ENCODE measurements around the gene DGAT2.

Gene DGAT2

DNA sequence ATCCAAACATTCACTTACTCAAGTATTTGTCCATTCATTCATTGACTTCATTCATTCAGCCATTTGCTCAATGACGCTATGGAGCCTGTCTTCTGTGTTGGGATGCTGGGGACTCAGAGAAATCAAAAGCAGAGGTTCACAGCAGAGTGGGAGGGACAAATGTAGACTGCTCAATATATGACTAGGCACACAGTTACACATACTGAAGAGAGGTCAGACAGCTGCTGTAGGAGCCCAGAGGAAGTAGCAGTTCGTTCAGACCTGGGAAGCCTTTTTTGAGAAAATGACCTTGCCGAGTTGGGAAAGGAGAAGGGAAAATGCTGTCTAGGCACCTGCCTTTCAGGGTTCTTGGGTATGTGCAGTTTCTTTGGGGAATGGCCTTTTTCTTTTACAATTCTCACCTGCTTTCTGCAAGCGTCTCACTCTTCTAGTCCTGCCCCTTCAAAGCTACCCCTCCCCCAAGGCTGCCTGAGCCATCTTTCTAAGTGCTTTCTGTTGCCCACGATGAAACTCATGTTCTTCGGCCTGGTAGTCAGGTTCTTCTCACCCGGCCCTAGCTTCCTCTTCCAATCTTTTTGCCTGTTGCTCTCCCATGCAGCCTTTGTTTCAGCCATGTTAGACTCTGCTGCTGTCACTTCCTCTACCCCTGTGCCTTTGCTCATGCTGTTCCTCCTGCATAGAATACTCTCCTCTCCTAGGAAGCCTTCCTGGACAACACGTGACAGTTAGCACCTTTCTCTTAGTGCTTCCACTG, 42.2 kb downstream of the DGAT2 start:
- FAIRE-seq (no peak), DNase-seq (ENCODE audit: insufficient read length, low spot score) (no peak)
- no peak for TF ChIP-seq POLR2A (IDR thresholded peaks at IDR 0.05; ENCODE audit: low read depth, low read length)

DNA sequence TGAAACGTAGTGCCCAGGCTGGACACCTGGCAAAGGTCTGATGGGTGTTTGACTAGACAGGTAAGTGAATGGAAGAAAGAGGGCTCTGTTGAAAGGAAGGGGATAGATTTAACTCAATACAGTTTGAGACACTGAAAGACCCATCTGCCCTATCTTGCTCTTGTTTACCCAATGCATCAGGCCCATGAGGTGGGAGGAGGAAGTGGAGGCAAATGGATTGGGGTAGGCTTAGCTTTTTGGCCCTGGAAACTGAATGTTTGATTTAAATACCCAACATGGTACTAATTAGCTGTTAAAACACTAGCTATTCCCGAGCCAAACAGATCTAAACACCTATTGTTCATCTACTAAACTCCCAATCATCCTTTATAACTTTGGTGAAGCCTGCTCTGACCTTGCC, 42.9 kb downstream of the DGAT2 start:
- DNase-seq (ENCODE audit: insufficient read length, low spot score) = no peak
- no peak for FAIRE-seq
- TF ChIP-seq POLR2A (IDR thresholded peaks at IDR 0.05; ENCODE audit: low read depth, low read length) = no peak

DNA sequence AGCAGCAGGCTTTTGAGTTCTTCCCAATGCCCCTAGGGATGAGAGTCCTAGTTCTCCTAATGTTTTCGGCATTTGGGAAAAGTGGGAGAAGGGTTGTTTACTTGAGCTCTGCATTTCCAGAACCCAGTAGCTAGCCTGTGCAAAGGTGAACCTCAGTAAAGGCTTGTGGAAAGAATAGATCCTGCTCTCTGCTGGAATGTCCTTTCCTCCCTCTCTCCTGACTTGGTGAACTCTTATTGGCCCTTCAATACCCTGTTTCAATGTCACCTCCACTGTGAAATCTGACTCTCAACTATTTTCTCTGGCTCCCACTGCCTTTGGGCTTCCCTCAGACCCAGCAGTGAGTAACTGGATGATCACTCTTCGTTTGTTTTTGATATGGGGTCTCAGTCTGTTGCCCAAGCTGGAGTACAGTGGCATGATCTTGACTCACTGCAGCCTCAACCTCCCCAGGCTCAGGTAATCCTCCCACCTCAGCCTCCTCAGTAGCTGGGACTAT, 44.0 kb downstream of the DGAT2 start:
- FAIRE-seq = no peak
- no peak for DNase-seq (ENCODE audit: insufficient read length, low spot score)
- no peak for TF ChIP-seq POLR2A (IDR thresholded peaks at IDR 0.05; ENCODE audit: low read depth, low read length)

DNA sequence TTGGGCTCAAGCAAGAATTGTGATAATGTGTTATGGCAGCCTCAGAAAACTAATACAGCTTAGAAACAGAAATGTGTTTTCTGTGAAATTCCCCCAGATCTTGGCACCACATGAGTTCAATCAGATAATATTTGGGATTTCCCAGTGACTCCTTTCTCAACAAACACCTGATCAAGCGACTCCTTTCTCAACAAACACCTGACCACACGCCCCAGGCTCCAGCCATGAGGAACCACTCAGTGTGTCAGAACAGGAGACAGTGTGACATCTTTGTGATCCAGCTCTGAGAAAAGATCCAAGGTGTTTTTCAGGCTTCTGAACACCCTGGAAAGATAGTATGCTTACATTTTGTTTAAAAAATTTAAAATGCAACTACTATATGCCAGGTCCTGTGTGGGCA, 44.5 kb downstream of the DGAT2 start:
- DNase-seq (ENCODE audit: insufficient read length, low spot score) (no peak), FAIRE-seq (no peak)
- no peak for TF ChIP-seq POLR2A (IDR thresholded peaks at IDR 0.05; ENCODE audit: low read depth, low read length)

DNA sequence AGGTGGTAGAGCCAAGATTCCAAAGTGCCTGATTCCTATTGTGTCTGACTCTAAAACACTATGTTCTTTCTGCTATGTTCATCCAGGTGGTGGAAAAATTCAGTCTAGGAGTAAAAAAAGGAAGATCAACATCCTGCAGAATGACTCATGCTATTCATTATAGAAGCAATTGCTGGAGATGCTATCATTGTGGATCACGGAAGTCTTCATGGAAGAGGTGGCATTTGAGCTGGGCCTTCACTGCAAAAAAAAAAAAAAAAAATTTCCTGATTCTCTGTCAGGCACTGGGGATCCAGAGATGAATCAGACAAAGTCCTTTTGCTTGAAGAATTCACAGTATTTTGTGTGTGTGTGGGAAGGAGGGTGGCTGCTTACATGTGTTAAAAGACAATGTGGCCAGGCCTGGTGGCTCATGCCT, 45.1 kb downstream of the DGAT2 start:
- no peak for TF ChIP-seq POLR2A (IDR thresholded peaks at IDR 0.05; ENCODE audit: low read depth, low read length)
- FAIRE-seq = no peak
- no peak for DNase-seq (ENCODE audit: insufficient read length, low spot score)

DNA sequence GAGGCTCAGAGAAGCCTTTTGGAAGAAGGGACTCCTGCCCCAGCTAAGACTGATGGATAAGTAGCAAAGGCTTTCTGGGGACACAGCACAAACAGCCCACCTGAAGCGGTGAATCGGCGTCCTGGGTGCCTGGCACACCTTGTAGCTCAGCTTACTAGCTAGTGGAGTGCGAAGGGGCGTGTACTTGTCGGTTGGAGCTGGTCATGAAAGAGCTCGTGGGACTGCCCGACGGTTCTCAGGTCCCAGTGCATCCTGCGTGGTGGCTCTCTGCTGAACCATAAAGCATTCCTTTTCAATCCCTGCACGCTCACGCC, 45.7 kb downstream of the DGAT2 start:
- FAIRE-seq (no peak), DNase-seq (ENCODE audit: insufficient read length, low spot score) (no peak)
- no peak for TF ChIP-seq POLR2A (IDR thresholded peaks at IDR 0.05; ENCODE audit: low read depth, low read length)

DNA sequence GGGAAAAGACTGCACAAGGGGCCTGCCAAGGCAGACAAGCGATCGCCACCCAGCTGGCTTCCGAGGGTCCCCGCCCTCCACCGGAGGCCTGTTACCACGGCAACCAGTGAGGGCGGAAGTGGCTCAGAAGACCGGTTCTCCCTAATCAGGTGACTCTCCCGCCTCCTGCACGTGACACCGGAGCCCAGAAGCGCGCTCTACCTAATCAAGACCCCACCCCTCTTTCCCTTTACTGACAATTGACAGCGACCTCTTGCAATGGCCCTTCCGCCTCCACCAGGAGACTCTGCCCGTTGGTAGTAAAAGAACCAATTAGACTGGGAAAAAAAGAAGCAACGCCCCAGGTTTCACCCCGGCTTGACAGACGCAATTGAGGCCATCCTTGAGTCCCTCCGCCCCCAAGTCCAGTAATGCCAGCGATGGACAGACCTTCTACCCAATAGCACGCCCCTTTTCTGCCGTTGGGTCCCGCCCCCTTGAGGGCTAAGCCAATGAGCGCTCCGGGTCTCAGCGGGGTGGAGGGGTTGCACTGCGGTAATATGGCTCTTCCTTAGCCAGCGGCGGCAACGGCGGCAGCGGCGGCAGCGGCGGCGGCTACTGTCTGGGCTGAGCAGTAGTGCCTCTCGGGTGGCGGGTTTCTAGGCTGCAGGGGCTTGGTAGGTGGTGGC, 46.2 kb downstream of the DGAT2 start, which contains the start of gene UVRAG:
Gene UVRAG (plus strand): TSS at position 534 of the 668 bp plus-strand sequence. CDS start 198 bp downstream, outside the sequence.
- TF ChIP-seq POLR2A (IDR thresholded peaks at IDR 0.05; ENCODE audit: low read depth, low read length) = peak; percentile 71; the same call in 1 of the 2 replicates
- DNase-seq (ENCODE audit: insufficient read length, low spot score) (peak; percentile 94), FAIRE-seq (peak; percentile 75)

DNA sequence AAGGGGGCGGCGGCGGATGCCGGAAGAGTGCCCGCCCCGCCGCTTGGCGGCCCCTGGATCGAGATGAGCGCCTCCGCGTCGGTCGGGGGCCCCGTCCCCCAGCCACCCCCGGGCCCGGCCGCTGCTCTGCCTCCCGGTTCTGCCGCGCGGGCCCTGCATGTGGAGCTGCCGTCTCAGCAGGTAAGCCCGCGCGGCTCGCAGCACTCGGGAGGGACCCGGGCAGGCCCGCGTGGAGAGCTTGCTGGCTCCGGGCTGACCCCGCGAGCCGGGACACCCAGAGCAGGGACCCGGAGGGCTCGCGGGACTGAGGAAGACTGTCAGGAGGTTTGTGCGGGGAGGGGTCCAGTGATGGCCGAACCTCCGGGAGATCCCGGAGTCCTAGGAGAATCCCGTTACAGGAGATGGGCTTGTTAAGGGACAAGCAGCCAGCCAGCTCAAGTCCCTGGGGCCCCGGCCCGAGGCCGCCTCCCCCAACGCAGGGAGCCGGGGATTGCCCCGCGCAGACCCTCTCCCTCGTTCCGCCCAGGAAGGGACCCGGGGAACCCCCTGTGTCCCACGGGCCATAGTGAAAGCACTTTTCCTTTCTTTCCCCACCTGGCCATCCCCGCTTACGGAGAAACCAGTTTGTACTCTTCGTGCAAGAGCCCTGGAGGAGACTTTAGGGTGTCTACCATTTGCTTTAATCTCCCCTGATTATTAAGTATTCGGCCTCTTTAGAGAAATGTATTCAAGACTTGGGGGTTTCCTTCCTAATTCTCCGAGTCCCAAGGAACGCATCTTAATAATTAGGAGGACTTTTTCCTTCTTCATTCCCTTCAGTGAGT, 47.0 kb downstream of the DGAT2 start:
- peak; percentile 56 for DNase-seq (ENCODE audit: insufficient read length, low spot score)
- FAIRE-seq = no peak
- TF ChIP-seq POLR2A (IDR thresholded peaks at IDR 0.05; ENCODE audit: low read depth, low read length) = no peak

DNA sequence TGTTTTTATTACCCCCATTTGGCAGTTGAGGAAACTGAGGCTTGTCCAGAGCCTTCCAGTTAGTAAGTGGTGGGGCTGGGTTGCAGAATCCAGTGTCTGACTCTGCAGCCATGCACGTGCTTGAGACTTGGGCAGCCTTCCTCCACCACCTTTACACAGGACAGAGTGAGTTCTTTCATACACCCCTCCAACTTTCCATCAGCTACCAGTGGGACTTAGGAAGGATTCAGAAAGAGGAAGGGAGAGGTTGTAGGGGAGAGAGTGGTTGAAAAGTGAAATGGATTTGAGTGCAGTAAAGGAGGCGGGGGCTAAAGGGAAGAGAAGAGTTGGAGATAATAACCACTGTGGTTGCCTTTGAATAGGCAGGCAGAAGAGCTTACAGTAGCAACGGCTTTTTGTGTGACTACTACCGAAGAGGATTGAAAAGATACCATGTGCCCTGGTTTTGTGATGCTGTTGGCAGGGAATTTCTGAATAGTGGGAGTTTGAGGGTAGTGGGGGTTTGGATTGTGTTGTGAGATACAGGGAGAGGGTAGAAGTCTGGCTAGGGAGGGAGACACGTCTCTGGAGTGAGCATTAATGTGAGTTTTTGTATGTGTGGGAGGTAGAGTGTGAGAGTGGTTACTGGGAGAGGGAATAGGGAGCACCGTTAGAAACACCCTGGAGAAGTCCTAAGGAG, 48.1 kb downstream of the DGAT2 start:
- no peak for TF ChIP-seq POLR2A (IDR thresholded peaks at IDR 0.05; ENCODE audit: low read depth, low read length)
- no peak for FAIRE-seq
- no peak for DNase-seq (ENCODE audit: insufficient read length, low spot score)

DNA sequence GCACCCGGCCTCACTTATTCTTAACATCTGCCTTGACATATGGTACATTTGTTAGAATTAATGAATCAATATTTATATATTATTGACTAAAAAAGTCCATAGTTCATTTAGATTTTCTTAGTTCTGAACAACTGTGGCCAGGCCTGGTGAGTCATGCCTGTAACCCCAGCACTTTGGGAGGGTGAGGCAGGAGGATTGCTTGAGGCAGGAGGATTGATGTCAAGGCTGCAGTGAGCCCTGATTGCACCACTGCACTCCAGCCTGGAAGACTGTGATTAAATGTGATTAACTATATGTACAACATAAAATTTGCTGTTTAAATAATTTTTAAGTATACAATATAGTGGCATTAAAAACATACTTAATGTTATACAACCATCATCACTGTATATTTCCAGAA, 52.1 kb downstream of the DGAT2 start:
- DNase-seq (ENCODE audit: insufficient read length, low spot score) (no peak), FAIRE-seq (no peak)
- TF ChIP-seq POLR2A (IDR thresholded peaks at IDR 0.05; ENCODE audit: low read depth, low read length) = no peak

DNA sequence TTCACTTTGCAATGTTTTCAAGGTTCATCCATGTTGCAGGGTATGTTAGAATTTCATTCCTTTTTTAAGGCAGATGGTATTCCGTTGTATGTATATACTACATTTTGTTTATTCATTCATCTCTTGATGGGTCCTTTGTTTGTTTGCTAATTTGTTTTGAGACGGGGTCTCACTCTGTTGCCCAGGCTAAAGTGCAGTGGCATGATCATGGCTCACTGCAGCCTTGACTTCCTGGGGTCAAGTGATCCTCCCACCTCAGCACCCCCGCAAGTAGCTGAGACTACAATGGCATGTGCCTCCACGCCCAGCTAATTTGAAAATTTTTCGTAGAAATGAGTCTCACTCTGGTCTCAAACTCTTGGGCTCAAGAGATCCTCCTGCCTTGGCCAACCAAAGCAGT, 52.6 kb downstream of the DGAT2 start:
- no peak for TF ChIP-seq POLR2A (IDR thresholded peaks at IDR 0.05; ENCODE audit: low read depth, low read length)
- FAIRE-seq (no peak), DNase-seq (ENCODE audit: insufficient read length, low spot score) (no peak)

DNA sequence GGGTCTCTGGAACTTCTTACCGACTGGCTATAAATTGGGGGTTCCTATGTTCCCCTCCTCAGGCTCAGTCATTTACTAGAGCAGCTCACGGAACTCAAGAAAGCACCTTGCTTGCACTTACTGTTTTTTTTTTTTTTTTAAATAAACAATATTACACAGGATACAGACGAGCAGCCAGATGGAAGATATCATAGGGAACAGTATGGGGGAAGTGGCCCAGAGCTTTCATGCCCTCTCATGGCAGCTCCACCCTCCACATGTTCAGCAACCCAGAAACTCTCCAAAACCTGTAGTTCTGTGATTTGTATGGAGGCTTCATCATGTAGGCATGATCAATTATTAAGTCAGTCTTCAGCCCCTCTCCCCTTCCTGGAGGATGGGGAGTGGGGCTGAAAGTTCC, 54.0 kb downstream of the DGAT2 start:
- FAIRE-seq (no peak), DNase-seq (ENCODE audit: insufficient read length, low spot score) (no peak)
- no peak for TF ChIP-seq POLR2A (IDR thresholded peaks at IDR 0.05; ENCODE audit: low read depth, low read length)

DNA sequence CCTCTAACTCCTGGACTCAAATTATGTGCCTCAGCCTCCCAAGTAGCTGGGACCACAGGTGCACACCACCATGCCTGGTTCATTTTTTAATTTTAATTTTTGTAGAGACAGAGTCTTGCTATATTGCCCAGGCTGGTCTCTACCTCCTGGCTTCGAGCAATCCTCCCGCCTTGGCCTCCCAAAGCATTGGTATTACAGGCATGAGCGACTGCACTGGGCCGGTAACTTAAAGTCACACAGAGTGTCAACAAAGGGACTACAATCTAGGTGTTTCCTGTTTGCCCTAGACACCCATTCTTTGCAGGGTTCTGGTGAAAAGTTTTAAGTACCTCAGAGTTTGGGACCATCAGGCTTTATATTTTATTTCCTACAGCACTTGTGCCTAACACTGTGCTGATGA, 54.8 kb downstream of the DGAT2 start:
- no peak for DNase-seq (ENCODE audit: insufficient read length, low spot score)
- no peak for TF ChIP-seq POLR2A (IDR thresholded peaks at IDR 0.05; ENCODE audit: low read depth, low read length)
- FAIRE-seq = no peak

DNA sequence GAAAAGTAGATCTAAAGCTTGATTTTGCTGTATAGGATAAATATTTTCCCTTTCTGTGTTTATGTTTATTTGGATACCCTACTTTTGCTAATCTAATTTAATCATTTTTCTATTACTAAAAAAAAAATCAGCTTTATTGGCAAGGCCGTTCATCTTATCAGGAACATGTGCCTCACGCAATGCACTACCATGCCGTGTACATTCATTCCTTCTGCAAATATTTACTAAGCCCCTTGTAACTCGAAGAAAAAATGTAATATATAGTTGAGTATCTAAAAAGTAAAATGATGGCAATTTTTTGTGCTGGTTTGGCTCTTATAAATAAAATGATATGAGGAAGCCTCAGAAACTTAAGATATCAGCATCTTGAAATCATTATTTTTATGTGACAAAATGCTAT, 55.4 kb downstream of the DGAT2 start:
- no peak for TF ChIP-seq POLR2A (IDR thresholded peaks at IDR 0.05; ENCODE audit: low read depth, low read length)
- DNase-seq (ENCODE audit: insufficient read length, low spot score) (no peak), FAIRE-seq (no peak)

Data from H54 (cell line).